GM12873 (cell line): ENCODE data around the gene ZNF844.
A peak's percentile ranks its signal among the peaks of the same experiment; 100 is the strongest.

ENCODE experiments used
- CTCF ChIP-seq: IDR thresholded peaks from 2 replicates; pipeline ENCODE4 v1.5.1; 2012; ENCODE audit warnings: low read depth, mild to moderate bottlenecking, moderate library complexity, low read length, control low read depth; ENCODE audit not compliant: insufficient read depth; ENCODE audit errors: missing control alignments

Gene ZNF844

DNA sequence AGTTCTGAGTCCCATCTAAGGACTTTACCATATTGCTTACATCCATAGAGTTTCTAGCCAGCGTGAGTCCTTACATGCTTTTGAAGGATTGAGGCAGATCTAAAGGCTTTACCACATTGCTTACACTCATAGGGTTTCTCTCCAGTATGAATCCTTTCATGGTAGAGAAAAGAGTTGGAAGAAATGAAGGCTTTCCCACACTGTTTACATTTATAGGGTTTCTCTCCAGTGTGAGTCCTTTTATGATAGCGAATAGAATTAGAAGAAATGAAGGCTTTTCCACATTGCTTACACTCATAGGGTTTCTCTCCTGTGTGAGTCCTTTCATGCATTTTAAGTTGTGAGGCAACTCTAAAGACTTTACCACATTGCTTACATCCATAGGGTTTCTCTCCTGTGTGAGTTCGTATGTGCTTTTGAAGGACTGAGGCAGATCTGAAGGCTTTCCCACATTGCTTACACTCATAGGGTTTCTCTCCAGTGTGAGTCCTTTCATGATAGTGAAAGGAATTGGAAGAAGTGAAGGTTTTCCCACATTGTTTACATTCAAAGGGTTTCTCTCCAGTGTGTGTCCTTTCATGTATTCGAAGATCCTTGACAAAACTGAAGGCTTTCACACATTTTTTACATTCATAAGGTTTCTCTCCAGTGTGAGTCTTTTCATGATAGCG, 20.6 kb upstream of the ZNF844 start:
- no peak for TF ChIP-seq CTCF

GRCh38 chr19:12047868-12048267, 16.7 kb upstream of the ZNF844 start:
- TF ChIP-seq CTCF = no peak

- no peak for TF ChIP-seq CTCF
These were observed 12.4 kb upstream of the ZNF844 start for GRCh38 chr19:12052091-12052496.

GRCh38 chr19:12052497-12053169, 11.9 kb upstream of the ZNF844 start, which contains the start of gene ZNF878:
TSS of gene ZNF878 (minus strand) at chr19:12052961. CDS start at chr19:12052801, 160 bp downstream.
- TF ChIP-seq CTCF = peak; percentile 40

DNA sequence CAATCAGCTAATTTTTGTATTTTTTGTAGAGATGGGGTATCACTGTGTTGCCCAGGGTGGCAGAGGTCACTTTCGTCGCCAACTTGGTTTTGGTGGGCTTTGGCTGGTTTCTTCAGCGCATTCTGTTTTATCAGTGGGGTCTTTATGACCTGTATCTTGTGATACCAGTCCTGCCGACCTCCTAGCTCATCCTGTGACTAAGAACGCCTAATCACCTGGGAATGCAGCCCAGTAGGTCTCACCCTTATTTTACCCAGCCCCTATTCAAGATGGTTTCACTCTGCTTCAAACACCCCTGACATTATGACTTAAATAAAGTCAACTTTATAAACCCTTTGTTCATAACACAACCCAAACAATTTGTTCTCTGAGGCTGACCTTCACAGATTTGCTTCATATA, 8.7 kb upstream of the ZNF844 start:
- TF ChIP-seq CTCF = no peak

DNA sequence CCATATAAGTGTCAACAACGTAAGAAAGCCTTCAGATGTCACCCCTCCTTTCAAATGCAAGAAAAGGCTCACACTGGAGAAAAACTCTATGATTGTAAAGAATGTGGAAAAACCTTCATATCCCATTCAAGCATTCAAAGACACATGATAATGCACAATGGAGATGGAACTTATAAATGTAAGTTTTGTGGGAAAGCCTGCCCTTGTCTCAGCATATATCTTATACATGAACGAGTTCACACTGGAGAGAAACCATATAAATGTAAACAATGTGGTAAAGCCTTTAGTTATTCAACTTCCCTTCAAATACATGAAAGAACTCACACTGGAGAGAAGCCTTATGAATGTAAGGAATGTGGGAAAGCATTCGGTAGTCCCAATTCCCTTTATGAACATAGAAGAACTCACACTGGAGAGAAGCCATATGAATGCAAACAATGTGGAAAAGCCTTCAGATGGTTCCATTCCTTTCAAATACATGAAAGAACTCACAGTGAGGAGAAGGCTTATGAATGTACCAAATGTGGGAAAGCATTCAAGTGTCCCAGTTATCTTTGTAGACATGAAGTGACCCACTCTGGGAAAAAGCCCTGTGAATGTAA, 11.1 kb downstream of the ZNF844 start:
- no peak for TF ChIP-seq CTCF

- no peak for TF ChIP-seq CTCF
These were observed 12.8 kb downstream of the ZNF844 start for GRCh38 chr19:12077375-12077774.
